GM23338 (cell line): ENCODE data around the gene WDR47.

Experiments used
- CREB1 ChIP-seq: fragments of 250-450 bp; sonication (Bioruptor Pico); IDR thresholded peaks from 2 replicates; pipeline ENCODE4 v1.5.0; 2020; ENCODE audit warnings: low read depth, mild to moderate bottlenecking, moderate library complexity
- EZH2 ChIP-seq: fragments of 200-600 bp; sonication (generic); IDR thresholded peaks from one replicate; pipeline ENCODE4 v1.8.0; 2017; ENCODE audit warnings: antibody characterized with exemption, mild to moderate bottlenecking, low read depth; ENCODE audit not compliant: unreplicated experiment
- EZH2phosphoT487 ChIP-seq: fragments of 200-600 bp; sonication (generic); IDR thresholded peaks from one replicate; pipeline ENCODE4 v1.8.1; 2018; ENCODE audit warnings: antibody characterized with exemption; ENCODE audit not compliant: unreplicated experiment
- NANOG ChIP-seq: IDR thresholded peaks from 2 replicates; pipeline ENCODE4 v1.6.1; 2016; ENCODE audit warnings: antibody characterized with exemption, borderline replicate concordance
- POLR2AphosphoS5 ChIP-seq: IDR thresholded peaks from 2 replicates; pipeline ENCODE4 v1.6.1; 2016; ENCODE audit warnings: antibody characterized with exemption, low read depth
- STAT1 ChIP-seq: IDR thresholded peaks from one replicate; pipeline ENCODE4 v1.6.1; 2016; ENCODE audit warnings: antibody characterized with exemption; ENCODE audit not compliant: unreplicated experiment
- TF ChIP-seq, protein P1 (sequence below), 2 experiments: fragments of 200-600 bp in 1 of 2; sonication (generic) in 1 of 2; conservative IDR thresholded peaks; 2 replicates each; pipeline versions ENCODE4 v1.5.1 to v1.6.1; 2016 to 2017; ENCODE audit warnings: antibody characterized with exemption in 2 of 2, low read depth in 2 of 2, mild to moderate bottlenecking in 2 of 2, moderate library complexity in 1 of 2
- TF ChIP-seq, protein P2 (sequence below): IDR thresholded peaks from one replicate; pipeline ENCODE4 v1.6.1; 2018; ENCODE audit warnings: antibody characterized with exemption; ENCODE audit not compliant: unreplicated experiment

DNA sequence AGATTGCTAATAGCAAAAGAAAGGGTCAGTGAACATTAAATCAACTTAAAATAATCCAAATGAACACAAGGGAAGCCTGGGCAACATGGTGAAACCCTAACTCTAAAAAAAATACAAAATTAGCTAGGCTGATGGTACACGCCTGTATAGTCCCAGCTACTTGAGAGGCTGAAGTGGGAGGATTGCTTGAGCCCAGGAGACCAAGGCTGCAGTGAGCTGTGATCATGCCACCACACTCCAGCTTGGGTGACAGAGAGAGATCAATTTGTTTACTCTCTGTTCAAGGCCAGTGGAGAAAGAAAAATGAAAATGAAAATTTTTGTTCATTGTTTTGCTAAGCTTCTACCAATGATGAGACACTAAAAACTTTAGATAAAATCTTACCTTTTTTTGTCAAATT is 24.8 kb downstream of the WDR47 start:
- no peak for TF ChIP-seq POLR2AphosphoS5
- TF ChIP-seq, protein P1, sequence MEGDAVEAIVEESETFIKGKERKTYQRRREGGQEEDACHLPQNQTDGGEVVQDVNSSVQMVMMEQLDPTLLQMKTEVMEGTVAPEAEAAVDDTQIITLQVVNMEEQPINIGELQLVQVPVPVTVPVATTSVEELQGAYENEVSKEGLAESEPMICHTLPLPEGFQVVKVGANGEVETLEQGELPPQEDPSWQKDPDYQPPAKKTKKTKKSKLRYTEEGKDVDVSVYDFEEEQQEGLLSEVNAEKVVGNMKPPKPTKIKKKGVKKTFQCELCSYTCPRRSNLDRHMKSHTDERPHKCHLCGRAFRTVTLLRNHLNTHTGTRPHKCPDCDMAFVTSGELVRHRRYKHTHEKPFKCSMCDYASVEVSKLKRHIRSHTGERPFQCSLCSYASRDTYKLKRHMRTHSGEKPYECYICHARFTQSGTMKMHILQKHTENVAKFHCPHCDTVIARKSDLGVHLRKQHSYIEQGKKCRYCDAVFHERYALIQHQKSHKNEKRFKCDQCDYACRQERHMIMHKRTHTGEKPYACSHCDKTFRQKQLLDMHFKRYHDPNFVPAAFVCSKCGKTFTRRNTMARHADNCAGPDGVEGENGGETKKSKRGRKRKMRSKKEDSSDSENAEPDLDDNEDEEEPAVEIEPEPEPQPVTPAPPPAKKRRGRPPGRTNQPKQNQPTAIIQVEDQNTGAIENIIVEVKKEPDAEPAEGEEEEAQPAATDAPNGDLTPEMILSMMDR (conservative IDR thresholded peaks at IDR 0.05; ENCODE audit: low read depth in 2 of 2), result no peak
- no peak for TF ChIP-seq NANOG
- TF ChIP-seq, protein P2, sequence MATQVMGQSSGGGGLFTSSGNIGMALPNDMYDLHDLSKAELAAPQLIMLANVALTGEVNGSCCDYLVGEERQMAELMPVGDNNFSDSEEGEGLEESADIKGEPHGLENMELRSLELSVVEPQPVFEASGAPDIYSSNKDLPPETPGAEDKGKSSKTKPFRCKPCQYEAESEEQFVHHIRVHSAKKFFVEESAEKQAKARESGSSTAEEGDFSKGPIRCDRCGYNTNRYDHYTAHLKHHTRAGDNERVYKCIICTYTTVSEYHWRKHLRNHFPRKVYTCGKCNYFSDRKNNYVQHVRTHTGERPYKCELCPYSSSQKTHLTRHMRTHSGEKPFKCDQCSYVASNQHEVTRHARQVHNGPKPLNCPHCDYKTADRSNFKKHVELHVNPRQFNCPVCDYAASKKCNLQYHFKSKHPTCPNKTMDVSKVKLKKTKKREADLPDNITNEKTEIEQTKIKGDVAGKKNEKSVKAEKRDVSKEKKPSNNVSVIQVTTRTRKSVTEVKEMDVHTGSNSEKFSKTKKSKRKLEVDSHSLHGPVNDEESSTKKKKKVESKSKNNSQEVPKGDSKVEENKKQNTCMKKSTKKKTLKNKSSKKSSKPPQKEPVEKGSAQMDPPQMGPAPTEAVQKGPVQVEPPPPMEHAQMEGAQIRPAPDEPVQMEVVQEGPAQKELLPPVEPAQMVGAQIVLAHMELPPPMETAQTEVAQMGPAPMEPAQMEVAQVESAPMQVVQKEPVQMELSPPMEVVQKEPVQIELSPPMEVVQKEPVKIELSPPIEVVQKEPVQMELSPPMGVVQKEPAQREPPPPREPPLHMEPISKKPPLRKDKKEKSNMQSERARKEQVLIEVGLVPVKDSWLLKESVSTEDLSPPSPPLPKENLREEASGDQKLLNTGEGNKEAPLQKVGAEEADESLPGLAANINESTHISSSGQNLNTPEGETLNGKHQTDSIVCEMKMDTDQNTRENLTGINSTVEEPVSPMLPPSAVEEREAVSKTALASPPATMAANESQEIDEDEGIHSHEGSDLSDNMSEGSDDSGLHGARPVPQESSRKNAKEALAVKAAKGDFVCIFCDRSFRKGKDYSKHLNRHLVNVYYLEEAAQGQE, result no peak
- TF ChIP-seq EZH2phosphoT487, result no peak
- no peak for TF ChIP-seq STAT1
- no peak for TF ChIP-seq CREB1
- TF ChIP-seq EZH2, result no peak
